Keratinocyte (primary cell): ENCODE measurements around the gene TSPAN18.

ENCODE experiments used
- EZH2 ChIP-seq: IDR thresholded peaks from one replicate; pipeline ENCODE4 v1.6.1; 2012; ENCODE audit warnings: inconsistent platforms, mild to moderate bottlenecking, low read length, moderate library complexity
- TF ChIP-seq, protein P1 (sequence below), 3 experiments: IDR thresholded peaks in 1 of 3; conservative IDR thresholded peaks in 1 of 3; optimal IDR thresholded peaks in 1 of 3; 2 replicates in 2 of 3; 3 replicates in 1 of 3; pipeline versions ENCODE3 to v1.5.1; 2011; ENCODE audit warnings: low read length in 3 of 3, mild to moderate bottlenecking in 3 of 3, moderate library complexity in 2 of 3, control low read depth in 1 of 3, inconsistent platforms in 1 of 3; ENCODE audit not compliant: insufficient read depth in 2 of 3; ENCODE audit errors: extremely low read depth in 1 of 3

DNA sequence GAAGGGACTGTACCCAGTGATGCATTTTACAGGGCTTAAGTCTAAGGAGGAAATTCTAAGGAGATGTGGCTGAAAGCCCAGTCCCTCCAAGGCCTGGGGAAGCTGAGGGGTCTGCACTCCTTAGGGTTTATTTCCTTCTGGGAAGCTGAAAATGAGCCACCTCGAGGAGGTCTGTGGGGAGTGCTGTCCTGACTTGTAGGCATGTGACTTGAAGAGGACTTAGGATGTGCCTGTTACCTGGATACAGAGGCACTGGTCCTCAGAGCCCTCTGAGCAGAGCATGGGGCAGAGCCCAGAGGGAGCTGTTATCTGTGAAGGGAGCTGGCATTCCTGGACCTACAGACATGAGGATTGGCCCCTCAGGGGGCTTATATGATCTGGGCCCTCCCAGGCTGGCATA, 146.8 kb downstream of the TSPAN18 start:
- TF ChIP-seq, protein P1, sequence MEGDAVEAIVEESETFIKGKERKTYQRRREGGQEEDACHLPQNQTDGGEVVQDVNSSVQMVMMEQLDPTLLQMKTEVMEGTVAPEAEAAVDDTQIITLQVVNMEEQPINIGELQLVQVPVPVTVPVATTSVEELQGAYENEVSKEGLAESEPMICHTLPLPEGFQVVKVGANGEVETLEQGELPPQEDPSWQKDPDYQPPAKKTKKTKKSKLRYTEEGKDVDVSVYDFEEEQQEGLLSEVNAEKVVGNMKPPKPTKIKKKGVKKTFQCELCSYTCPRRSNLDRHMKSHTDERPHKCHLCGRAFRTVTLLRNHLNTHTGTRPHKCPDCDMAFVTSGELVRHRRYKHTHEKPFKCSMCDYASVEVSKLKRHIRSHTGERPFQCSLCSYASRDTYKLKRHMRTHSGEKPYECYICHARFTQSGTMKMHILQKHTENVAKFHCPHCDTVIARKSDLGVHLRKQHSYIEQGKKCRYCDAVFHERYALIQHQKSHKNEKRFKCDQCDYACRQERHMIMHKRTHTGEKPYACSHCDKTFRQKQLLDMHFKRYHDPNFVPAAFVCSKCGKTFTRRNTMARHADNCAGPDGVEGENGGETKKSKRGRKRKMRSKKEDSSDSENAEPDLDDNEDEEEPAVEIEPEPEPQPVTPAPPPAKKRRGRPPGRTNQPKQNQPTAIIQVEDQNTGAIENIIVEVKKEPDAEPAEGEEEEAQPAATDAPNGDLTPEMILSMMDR (optimal IDR thresholded peaks at IDR 0.05 in 1 of 3, IDR thresholded peaks at IDR 0.05 in 1 of 3, conservative IDR thresholded peaks at IDR 0.05 in 1 of 3; ENCODE audit: extremely low read depth in 1 of 3, insufficient read depth in 2 of 3, low read length in 3 of 3): no peak
- no peak for TF ChIP-seq EZH2
